ENCODE results near the gene PTPDC1. TPM values are rescaled to one million over a fixed set of nuclear protein-coding genes. Genes with fewer than 3 reads are reported as not detected.

PTPDC1 gene
- total and polyA plus RNA-seq, 2 of the 8 experiments (the other 6 are each of a cell fraction or from before 2014, with no cell fraction given) = 4.1 to 7.3 TPM

DNA sequence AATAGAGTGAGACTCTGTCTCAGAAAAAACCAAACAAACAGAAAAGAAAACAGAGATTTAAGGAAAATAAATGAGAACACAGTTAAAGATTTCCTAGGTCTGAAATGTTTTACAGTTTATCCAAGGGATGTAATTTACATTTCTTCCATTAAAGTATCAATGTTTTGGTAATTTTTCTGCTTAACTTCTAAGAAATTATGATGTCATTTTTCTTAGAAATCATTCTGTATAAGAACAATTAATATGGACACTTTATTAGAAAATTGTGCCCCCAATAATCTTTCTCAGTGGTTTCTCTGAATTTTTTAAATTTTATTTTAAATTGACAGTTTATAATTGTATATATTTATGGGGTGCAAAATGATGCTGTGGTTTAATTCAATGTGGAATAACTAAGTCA, 49.8 kb upstream of the PTPDC1 start:
- Histone ChIP-seq H2BK15ac (ENCODE audit: low read length) (no peak overlapping the region), H3K56ac (replicated peaks; ENCODE audit: insufficient read length, low read depth, low read length) (no peak overlapping the region), H4K20me1 (replicated peaks in 1 of 2; ENCODE audit: control insufficient read depth in 1 of 2, insufficient read depth in 2 of 2, low read length in 2 of 2) (no peaks in the 10 kb centered on the region), H3K14ac (ENCODE audit: insufficient read length) (no peak overlapping the region), H3K27ac (ENCODE audit: low read depth, low read length) (no peak overlapping the region), H2AFZ (ENCODE audit: low read length) (no peak overlapping the region), H2BK120ac (replicated peaks; ENCODE audit: low read depth, low read length) (no peak overlapping the region), H3K23ac (ENCODE audit: insufficient read length) (no peak overlapping the region), H3K36me3 (ENCODE audit: control insufficient read depth in 2 of 4, insufficient read depth in 4 of 4, low read length in 3 of 4) (no peaks in the 10 kb centered on the region), H3K4me3 (ENCODE audit: extremely low read depth in 1 of 4, insufficient read depth in 2 of 4, low read depth in 3 of 4, low read length in 4 of 4) (no peak overlapping the region), H3K4me1 (replicated peaks in 1 of 4; ENCODE audit: control insufficient read depth in 3 of 4, insufficient read depth in 4 of 4, low read length in 3 of 4) (no peaks in the 10 kb centered on the region), H3K9ac (replicated peaks in 1 of 4; ENCODE audit: extremely low read depth in 1 of 4, low read depth in 3 of 4, low read length in 3 of 4) (no peak overlapping the region), H3K18ac (ENCODE audit: extremely low read depth, low read length) (no peak overlapping the region), H4K8ac (ENCODE audit: extremely low read depth, insufficient read depth, low read length) (no peak overlapping the region), H2BK20ac (ENCODE audit: low read length) (no peak overlapping the region), H3K79me2 (ENCODE audit: control insufficient read depth in 1 of 2, insufficient read depth in 2 of 2, low read length in 2 of 2) (no peaks in the 10 kb centered on the region), H3K9me3 (ENCODE audit: insufficient read depth in 2 of 2, low read depth in 1 of 2, low read length in 1 of 2) (peaks cover 0 to 2% of the 10 kb centered on the region in 2 experiments; a peak in 1 of 4 replicates), H3K23me2 (ENCODE audit: low read depth, low read length) (no peaks in the 10 kb centered on the region; the same call in 1 of the 2 replicates), H3K79me1 (ENCODE audit: low read depth, low read length) (no peaks in the 10 kb centered on the region), H3K4me2 (ENCODE audit: insufficient read depth in 1 of 2, low read depth in 2 of 2, low read length in 2 of 2) (no peak overlapping the region), H2BK5ac (ENCODE audit: low read depth, low read length) (no peak overlapping the region), H2BK12ac (ENCODE audit: low read depth, low read length) (no peak overlapping the region), H2AK5ac (ENCODE audit: low read depth, low read length) (no peak overlapping the region), H3K4ac (replicated peaks; ENCODE audit: insufficient read length, low read depth, low read length) (no peak overlapping the region), H4K5ac (ENCODE audit: insufficient read length, low read depth, low read length) (no peak overlapping the region), H3K27me3 (replicated peaks in 1 of 4; ENCODE audit: control insufficient read depth in 3 of 4, extremely low read depth in 1 of 4, insufficient read depth in 3 of 4, low read length in 3 of 4) (peaks cover 0 to 7% (median under 1%) of the 10 kb centered on the region in 4 experiments; a peak in 4 of 7 replicates), H4K91ac (replicated peaks; ENCODE audit: insufficient read length, low read length) (no peak overlapping the region)
- CTCF ChIA-PET (ENCODE audit: partially characterized antibody) = no interaction called here
- TF ChIP-seq KDM5A (IDR thresholded peaks at IDR 0.05; ENCODE audit: low read length) = no peak
- no peak for TF ChIP-seq JUND (IDR thresholded peaks at IDR 0.05; ENCODE audit: low read length)
- TF ChIP-seq ZNF274 (IDR thresholded peaks at IDR 0.05; ENCODE audit: borderline replicate concordance, extremely low read depth, low read length) = no peak
- no peak for TF ChIP-seq CBX5 (IDR thresholded peaks at IDR 0.05; ENCODE audit: low read depth, low read length)
- no peak for TF ChIP-seq RXRA (IDR thresholded peaks at IDR 0.05; ENCODE audit: insufficient read depth, low read depth, low read length)
- no peak for TF ChIP-seq CEBPB (IDR thresholded peaks at IDR 0.05; ENCODE audit: low read depth, low read length)
- TF ChIP-seq CBX8 (IDR thresholded peaks at IDR 0.05; ENCODE audit: borderline replicate concordance, low read depth, low read length) = no peak
- POLR2A ChIA-PET (ENCODE audit: partially characterized antibody) = no interaction called here
- FAIRE-seq = no peak
- DNase-seq (ENCODE audit: low read depth in 1 of 2, low spot score in 2 of 2) = no peak
